ENCODE measurements around the gene KAZN. TPM values are rescaled to one million over a fixed set of nuclear protein-coding genes. Genes with fewer than 3 reads are reported as not detected.

KAZN gene
- total RNA-seq, 6 experiments from 2014 or later, result 13.1 to 22.3 (median 20.7) TPM

DNA sequence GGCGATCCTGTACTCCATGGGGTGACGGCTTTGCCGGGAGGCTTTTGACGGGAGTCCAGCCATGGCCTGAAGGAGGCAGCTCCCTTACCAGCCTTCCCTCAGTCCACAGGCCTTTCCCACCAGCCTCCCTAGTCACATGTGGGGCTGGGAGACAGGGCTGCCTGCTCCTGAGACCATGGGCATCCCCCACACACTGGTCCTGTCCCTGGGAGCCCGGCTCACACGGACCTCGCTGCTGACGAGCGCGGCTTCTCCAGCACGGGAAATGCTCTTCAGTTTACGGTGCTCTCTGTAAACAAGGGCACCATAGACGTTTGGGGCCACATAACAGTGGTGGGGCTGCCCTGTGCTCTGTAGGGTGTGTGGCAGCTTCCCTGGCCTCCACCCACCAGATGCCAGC is 450.6 kb downstream of the KAZN start:
- no peak for TF ChIP-seq CTCF (IDR thresholded peaks at IDR 0.05)
- H3K9me3 Mint-ChIP-seq, result no peaks in the 10 kb centered on the region

GRCh38 chr1:15051882-15052528 is 453.5 kb downstream of the KAZN start:
- no peaks in the 10 kb centered on the region for H3K9me3 Mint-ChIP-seq
- peaks cover 3% of the 10 kb centered on the region for H3K27me3 Mint-ChIP-seq (ENCODE audit: insufficient read depth)
- H3K36me3 Mint-ChIP-seq (ENCODE audit: low read depth), result no peaks in the 10 kb centered on the region
- H3K4me3 Mint-ChIP-seq, result no peak overlapping the region
- no peak for TF ChIP-seq CTCF (IDR thresholded peaks at IDR 0.05)
- H3K27ac Mint-ChIP-seq, result no peak overlapping the region
- no peak for DNase-seq
- H3K4me1 Mint-ChIP-seq (ENCODE audit: low read depth), result peaks cover 9% of the 10 kb centered on the region

More for the DNA sequence above, 450.6 kb downstream of the KAZN start:
- Mint-ChIP-seq H3K4me1 (ENCODE audit: low read depth) (peaks cover 5% of the 10 kb centered on the region; the same call in 1 of the 2 replicates), H3K27ac (no peak overlapping the region), H3K4me3 (no peak overlapping the region), H3K27me3 (ENCODE audit: insufficient read depth) (no peaks in the 10 kb centered on the region; the same call in 1 of the 2 replicates), H3K36me3 (ENCODE audit: low read depth) (no peaks in the 10 kb centered on the region)
- DNase-seq, result no peak

DNA sequence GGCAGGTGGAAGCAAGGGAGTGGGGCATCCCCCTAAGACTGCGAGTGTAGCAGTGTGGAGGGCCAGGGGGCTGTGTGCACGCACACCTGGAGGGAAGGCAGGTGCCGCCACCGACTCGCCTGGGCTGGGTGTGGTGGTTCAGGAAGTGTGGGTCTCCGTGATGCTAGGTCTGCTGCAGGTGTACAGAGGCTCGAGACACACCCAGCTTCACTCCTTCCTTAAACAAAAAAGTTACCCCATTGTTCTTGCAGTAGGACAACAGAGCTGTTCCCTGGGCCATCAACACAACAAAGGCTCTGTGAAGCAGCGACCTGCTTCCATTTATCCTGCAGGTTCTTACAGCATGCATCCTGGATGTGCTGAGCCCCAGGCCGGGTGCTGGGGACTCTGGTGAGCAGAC is 454.7 kb downstream of the KAZN start:
- no peak for DNase-seq
- no peak for TF ChIP-seq CTCF (IDR thresholded peaks at IDR 0.05)
- Mint-ChIP-seq H3K27ac (no peak overlapping the region), H3K27me3 (ENCODE audit: insufficient read depth) (peaks cover 3% of the 10 kb centered on the region), H3K9me3 (no peaks in the 10 kb centered on the region), H3K4me1 (ENCODE audit: low read depth) (peaks cover 12% of the 10 kb centered on the region), H3K36me3 (ENCODE audit: low read depth) (peaks cover 5% of the 10 kb centered on the region; the same call in 1 of the 2 replicates), H3K4me3 (no peak overlapping the region)

DNA sequence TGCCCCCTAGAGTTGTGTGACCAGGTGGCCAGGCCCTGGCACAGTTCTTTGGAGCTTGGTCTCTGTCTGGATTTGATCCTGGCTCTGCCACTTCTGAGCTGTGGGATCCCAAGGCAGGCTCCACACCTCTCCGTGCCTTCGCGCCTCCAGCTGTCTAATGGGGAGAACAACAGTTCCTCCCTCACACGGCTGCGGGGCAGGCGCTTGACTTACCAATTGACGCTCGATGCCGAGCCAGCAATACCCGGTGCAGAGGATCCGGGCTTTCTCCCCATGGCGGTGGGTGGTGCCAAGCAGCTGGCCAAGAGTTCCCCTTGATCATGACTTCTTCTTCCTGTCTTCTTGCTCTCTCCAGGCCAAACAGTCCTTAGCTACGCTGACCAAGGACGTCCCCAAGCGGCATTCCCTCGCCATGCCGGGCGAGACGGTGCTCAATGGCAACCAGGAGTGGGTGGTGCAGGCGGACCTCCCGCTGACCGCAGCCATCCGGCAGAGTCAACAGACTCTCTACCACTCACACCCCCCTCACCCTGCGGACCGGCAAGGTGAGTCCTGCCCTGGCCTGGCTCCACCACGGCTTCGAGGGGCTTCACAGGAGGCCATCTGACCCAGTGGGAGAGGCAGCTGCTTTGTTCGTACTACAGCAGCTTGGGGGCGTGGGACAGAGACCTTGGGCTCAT is 457.4 kb downstream of the KAZN start:
- no peak for DNase-seq
- H3K4me3 Mint-ChIP-seq, result no peak overlapping the region
- peak; percentile 15; the same call in 1 of the 2 replicates for TF ChIP-seq CTCF (IDR thresholded peaks at IDR 0.05)
- H3K4me1 Mint-ChIP-seq (ENCODE audit: low read depth), result peaks cover 12% of the 10 kb centered on the region
- H3K27me3 Mint-ChIP-seq (ENCODE audit: insufficient read depth), result peaks cover 3% of the 10 kb centered on the region
- H3K27ac Mint-ChIP-seq, result no peak overlapping the region
- no peaks in the 10 kb centered on the region for H3K9me3 Mint-ChIP-seq
- peaks cover 19% of the 10 kb centered on the region for H3K36me3 Mint-ChIP-seq (ENCODE audit: low read depth)

DNA sequence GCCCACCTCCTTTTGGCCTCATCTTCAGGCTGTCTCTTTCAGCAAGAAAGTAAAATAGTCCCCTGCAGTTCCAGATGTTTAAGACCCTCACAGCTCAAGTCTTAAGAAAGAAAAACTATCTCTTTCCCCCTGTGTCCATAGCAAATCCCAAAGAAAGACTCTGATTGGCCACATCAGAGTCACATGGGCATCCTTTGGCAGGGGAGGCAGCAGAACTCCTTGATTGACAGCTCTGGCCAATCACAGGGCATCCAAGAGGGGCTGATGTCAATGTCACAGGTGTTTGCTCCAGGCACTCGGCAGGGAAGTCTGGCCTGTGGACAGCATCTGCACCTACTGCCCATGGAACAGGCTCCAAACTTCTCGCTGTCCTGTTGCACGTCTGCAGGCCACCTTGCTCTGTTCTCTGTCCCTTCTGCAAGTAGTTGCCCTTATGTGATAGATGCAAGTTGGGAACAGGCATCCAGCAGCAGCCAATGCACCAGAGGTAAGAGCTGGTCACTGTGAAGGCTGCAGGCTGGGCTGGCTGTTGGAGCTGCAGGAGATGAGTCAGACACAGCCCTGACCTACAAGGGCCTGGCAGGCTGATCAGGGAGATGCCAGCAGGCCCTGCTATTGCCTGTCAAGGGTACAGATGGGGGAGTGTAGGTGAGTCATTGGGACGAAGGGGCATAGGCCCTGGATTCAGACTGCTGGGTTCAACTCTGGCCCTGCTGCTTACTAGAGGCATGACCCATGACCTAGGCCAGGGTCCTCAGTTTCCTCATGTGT is 458.2 kb downstream of the KAZN start:
- DNase-seq, result peak; percentile 69
- Mint-ChIP-seq H3K9me3 (no peaks in the 10 kb centered on the region), H3K4me3 (no peak overlapping the region), H3K27ac (no peak overlapping the region), H3K27me3 (ENCODE audit: insufficient read depth) (peaks cover 3% of the 10 kb centered on the region), H3K4me1 (ENCODE audit: low read depth) (peaks cover 12% of the 10 kb centered on the region), H3K36me3 (ENCODE audit: low read depth) (peaks cover 27% of the 10 kb centered on the region)
- TF ChIP-seq CTCF (IDR thresholded peaks at IDR 0.05), result no peak

Data from HFFc6 (cell line).